ENCODE measurements around the gene EMP2.

The EMP2 gene

GRCh38 chr16:10519929-10520868 is 60.2 kb downstream of the EMP2 start:
- TF ChIP-seq EZH2 (IDR thresholded peaks at IDR 0.05; ENCODE audit: borderline replicate concordance, low read length) (no peak), CTCF (IDR thresholded peaks at IDR 0.05; ENCODE audit: low read length) (no peak)
- no peaks in the 10 kb centered on the region; the same call in 1 of the 2 replicates for H3K36me3 ChIP-seq (ENCODE audit: insufficient read depth, low read length)
- H3K9me3 ChIP-seq (ENCODE audit: low read length): no peaks in the 10 kb centered on the region
- H3K4me1 ChIP-seq (ENCODE audit: insufficient read depth, low read length, severe bottlenecking): no peaks in the 10 kb centered on the region
- no peaks in the 10 kb centered on the region for H3K9me2 ChIP-seq (ENCODE audit: low read depth, low read length)
- H3K4me3 ChIP-seq (ENCODE audit: low read depth, low read length, poor library complexity, severe bottlenecking): no peak overlapping the region
- H2AFZ ChIP-seq (ENCODE audit: low read length): no peak overlapping the region
- H3K9ac ChIP-seq (ENCODE audit: low read length): no peak overlapping the region
- H3F3A ChIP-seq (ENCODE audit: insufficient read depth, low read length): no peaks in the 10 kb centered on the region
- H4K20me1 ChIP-seq (ENCODE audit: insufficient read depth, low read length): no peaks in the 10 kb centered on the region
- no peak overlapping the region for H3K27ac ChIP-seq (ENCODE audit: low read depth, low read length, poor library complexity, severe bottlenecking)
- no peak overlapping the region for H3K4me2 ChIP-seq (ENCODE audit: low read length)
- 0 out of 2 replicates have a peak, but pooled peaks cover 3% of the 10 kb centered on the region for H3K27me3 ChIP-seq (ENCODE audit: insufficient read depth, low read length)
- H3K79me2 ChIP-seq (ENCODE audit: insufficient read depth, low read length): no peaks in the 10 kb centered on the region

GRCh38 chr16:10519297-10519696 is 61.1 kb downstream of the EMP2 start:
- Histone ChIP-seq H3K9ac (ENCODE audit: low read length) (no peak overlapping the region), H3K9me3 (ENCODE audit: low read length) (no peaks in the 10 kb centered on the region), H2AFZ (ENCODE audit: low read length) (no peak overlapping the region), H4K20me1 (ENCODE audit: insufficient read depth, low read length) (no peaks in the 10 kb centered on the region), H3K4me1 (ENCODE audit: insufficient read depth, low read length, severe bottlenecking) (no peaks in the 10 kb centered on the region), H3K27ac (ENCODE audit: low read depth, low read length, poor library complexity, severe bottlenecking) (no peak overlapping the region), H3K9me2 (ENCODE audit: low read depth, low read length) (no peaks in the 10 kb centered on the region), H3K4me3 (ENCODE audit: low read depth, low read length, poor library complexity, severe bottlenecking) (no peak overlapping the region), H3K4me2 (ENCODE audit: low read length) (no peak overlapping the region), H3K36me3 (ENCODE audit: insufficient read depth, low read length) (no peaks in the 10 kb centered on the region; the same call in 1 of the 2 replicates), H3K27me3 (ENCODE audit: insufficient read depth, low read length) (0 out of 2 replicates have a peak, but pooled peaks cover 3% of the 10 kb centered on the region), H3K79me2 (ENCODE audit: insufficient read depth, low read length) (no peaks in the 10 kb centered on the region), H3F3A (ENCODE audit: insufficient read depth, low read length) (no peaks in the 10 kb centered on the region)
- TF ChIP-seq EZH2 (IDR thresholded peaks at IDR 0.05; ENCODE audit: borderline replicate concordance, low read length) (no peak), CTCF (IDR thresholded peaks at IDR 0.05; ENCODE audit: low read length) (no peak)

GRCh38 chr16:10518479-10519041 is 61.8 kb downstream of the EMP2 start:
- Histone ChIP-seq H3K27me3 (ENCODE audit: insufficient read depth, low read length) (0 out of 2 replicates have a peak, but pooled peaks cover 3% of the 10 kb centered on the region), H3K79me2 (ENCODE audit: insufficient read depth, low read length) (no peaks in the 10 kb centered on the region), H3K4me3 (ENCODE audit: low read depth, low read length, poor library complexity, severe bottlenecking) (no peak overlapping the region), H3K4me2 (ENCODE audit: low read length) (no peak overlapping the region), H3K27ac (ENCODE audit: low read depth, low read length, poor library complexity, severe bottlenecking) (no peak overlapping the region), H2AFZ (ENCODE audit: low read length) (no peak overlapping the region), H3K4me1 (ENCODE audit: insufficient read depth, low read length, severe bottlenecking) (no peaks in the 10 kb centered on the region), H3K36me3 (ENCODE audit: insufficient read depth, low read length) (no peaks in the 10 kb centered on the region; the same call in 1 of the 2 replicates), H3F3A (ENCODE audit: insufficient read depth, low read length) (no peaks in the 10 kb centered on the region), H3K9ac (ENCODE audit: low read length) (no peak overlapping the region), H3K9me3 (ENCODE audit: low read length) (no peaks in the 10 kb centered on the region), H3K9me2 (ENCODE audit: low read depth, low read length) (no peaks in the 10 kb centered on the region), H4K20me1 (ENCODE audit: insufficient read depth, low read length) (no peaks in the 10 kb centered on the region)
- no peak for TF ChIP-seq CTCF (IDR thresholded peaks at IDR 0.05; ENCODE audit: low read length)
- TF ChIP-seq EZH2 (IDR thresholded peaks at IDR 0.05; ENCODE audit: borderline replicate concordance, low read length): no peak

Data from OCI-LY1 (cell line).